Measurements from ENCODE around the gene FAM161A.

Gene FAM161A

GRCh38 chr2:61787941-61788563 is 65.8 kb downstream of the FAM161A start:
- H3K27ac ChIP-seq: no peak overlapping the region
- no peak for DNase-seq (ENCODE audit: low read depth, low spot score)

DNA sequence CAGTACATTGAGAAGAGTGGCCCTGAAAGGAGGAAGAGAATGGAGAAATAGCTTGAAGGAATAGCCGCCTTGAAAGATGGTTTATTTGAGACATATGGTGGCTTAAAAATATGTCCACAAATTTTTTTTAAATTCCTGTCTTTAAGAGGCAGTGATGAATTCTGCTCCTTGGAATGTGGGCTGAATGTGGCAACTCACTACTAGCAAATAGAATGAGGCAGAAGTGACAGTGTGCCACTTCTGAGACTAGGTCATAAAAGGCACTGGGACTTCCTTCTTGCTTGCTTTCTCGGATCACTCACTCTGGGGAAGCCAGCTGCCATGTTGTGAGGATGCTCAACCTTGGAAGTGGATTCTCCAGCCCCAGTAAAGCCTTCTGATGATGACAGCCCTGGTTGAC is 67.0 kb downstream of the FAM161A start:
- no peak for DNase-seq (ENCODE audit: low read depth, low spot score)
- no peak overlapping the region for H3K27ac ChIP-seq

- no peak for DNase-seq (ENCODE audit: low read depth, low spot score)
Measured at GRCh38 chr2:61785583-61785982, 68.3 kb downstream of the FAM161A start.

GRCh38 chr2:61784643-61785042 is 69.2 kb downstream of the FAM161A start:
- no peak overlapping the region for H3K27ac ChIP-seq
- no peak for DNase-seq (ENCODE audit: low read depth, low spot score)

More at GRCh38 chr2:61785583-61785982, 68.3 kb downstream of the FAM161A start:
- no peak overlapping the region for H3K27ac ChIP-seq

GRCh38 chr2:61775956-61776570 is 77.8 kb downstream of the FAM161A start:
- DNase-seq (ENCODE audit: low read depth, low spot score): no peak
- H3K27ac ChIP-seq: no peak overlapping the region

All from epithelial cell of prostate (primary cell).